Measurements from ENCODE around the gene CELF1.

The CELF1 gene

DNA sequence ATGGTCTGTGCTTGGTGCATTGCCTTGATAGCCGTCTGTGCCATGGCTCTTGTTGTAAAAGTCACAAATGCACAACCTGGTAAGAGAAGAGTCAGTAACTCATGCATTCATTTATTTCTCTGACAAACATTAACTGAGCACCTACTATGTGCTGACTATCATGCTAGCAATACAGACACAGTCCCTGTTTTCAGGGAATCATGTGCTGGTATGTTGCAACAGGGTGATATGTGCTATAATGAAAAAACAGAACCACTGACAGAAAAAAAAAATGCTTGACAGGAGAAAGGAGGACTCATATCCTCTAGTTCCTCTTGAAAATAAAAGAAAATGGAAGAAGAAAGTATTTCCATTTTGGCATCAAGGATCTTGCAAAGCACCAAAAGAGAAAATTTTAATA lies 69.5 kb downstream of the CELF1 start:
- Histone ChIP-seq H3K4me1 (ENCODE audit: control insufficient read depth in 1 of 2, insufficient read depth in 1 of 2, low read depth in 1 of 2, low read length in 1 of 2) (no peaks in the 10 kb centered on the region), H3K27ac (peak overlapping the region; percentile 15), H3K9me3 (no peaks in the 10 kb centered on the region), H3K4me3 (ENCODE audit: low read depth in 1 of 2, low read length in 1 of 2) (no peak overlapping the region), H3K27me3 (no peaks in the 10 kb centered on the region), H3K36me3 (peaks cover 99% of the 10 kb centered on the region)
- TF ChIP-seq, protein P1, sequence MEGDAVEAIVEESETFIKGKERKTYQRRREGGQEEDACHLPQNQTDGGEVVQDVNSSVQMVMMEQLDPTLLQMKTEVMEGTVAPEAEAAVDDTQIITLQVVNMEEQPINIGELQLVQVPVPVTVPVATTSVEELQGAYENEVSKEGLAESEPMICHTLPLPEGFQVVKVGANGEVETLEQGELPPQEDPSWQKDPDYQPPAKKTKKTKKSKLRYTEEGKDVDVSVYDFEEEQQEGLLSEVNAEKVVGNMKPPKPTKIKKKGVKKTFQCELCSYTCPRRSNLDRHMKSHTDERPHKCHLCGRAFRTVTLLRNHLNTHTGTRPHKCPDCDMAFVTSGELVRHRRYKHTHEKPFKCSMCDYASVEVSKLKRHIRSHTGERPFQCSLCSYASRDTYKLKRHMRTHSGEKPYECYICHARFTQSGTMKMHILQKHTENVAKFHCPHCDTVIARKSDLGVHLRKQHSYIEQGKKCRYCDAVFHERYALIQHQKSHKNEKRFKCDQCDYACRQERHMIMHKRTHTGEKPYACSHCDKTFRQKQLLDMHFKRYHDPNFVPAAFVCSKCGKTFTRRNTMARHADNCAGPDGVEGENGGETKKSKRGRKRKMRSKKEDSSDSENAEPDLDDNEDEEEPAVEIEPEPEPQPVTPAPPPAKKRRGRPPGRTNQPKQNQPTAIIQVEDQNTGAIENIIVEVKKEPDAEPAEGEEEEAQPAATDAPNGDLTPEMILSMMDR (IDR thresholded peaks at IDR 0.05) = no peak

DNA sequence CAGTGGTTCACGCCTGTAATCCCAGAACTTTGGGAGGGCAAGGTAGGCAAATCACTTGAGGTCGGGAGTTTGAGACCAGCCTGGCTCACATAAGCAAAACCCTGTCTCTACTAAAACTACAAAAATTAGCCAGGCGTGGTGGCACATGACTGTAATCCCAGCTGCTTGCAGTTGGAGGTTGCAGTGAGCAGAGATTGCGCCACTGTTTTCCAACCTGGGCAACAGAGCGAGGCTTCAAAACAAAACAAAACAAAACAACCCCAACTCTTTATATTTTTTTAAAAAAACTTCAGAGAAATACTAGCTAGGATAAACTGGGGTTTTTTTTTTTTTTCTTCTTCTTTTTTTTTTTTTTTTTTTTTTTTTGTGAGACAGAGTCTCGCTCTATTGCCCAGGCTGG lies 72.2 kb downstream of the CELF1 start:
- Histone ChIP-seq H3K36me3 (peaks cover 100% of the 10 kb centered on the region), H3K4me3 (ENCODE audit: low read depth in 1 of 2, low read length in 1 of 2) (no peak overlapping the region), H3K4me1 (ENCODE audit: control insufficient read depth in 1 of 2, insufficient read depth in 1 of 2, low read depth in 1 of 2, low read length in 1 of 2) (no peaks in the 10 kb centered on the region), H3K9me3 (no peaks in the 10 kb centered on the region), H3K27me3 (no peaks in the 10 kb centered on the region), H3K27ac (no peak overlapping the region)
- TF ChIP-seq, protein P1 (IDR thresholded peaks at IDR 0.05) = no peak

DNA sequence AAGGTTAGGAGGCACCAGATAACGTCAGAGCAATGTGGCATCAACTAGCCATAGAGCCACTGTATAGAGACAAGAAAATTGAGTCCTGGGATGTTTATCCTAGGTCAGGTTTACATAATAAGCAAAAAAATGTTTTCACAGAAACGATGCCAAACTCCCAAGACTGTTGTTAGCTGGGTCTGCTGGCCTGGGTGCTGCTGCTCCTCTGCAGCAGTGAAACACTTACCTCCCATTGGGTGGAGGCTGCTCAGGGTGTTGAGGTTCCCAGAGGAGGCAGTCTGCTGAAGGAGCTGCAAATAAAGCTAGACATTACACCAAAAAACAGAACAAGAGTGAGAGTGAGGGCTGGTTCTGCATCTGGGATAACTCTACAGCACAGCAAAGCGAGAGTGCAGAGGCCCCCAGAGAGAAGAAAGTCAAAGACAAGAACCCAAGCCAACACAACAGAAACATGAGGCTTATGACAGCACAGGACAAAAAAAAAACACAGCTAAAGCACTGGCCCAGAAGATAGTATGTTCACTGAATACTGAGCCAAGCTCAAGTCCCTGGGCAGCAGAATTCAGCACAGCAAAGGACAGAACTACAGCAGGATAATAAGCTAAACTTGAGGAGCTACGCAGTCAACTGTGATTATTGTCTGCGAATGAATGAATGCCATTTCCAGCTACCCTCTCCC lies 74.1 kb downstream of the CELF1 start:
- H3K4me1 ChIP-seq (ENCODE audit: control insufficient read depth in 1 of 2, insufficient read depth in 1 of 2, low read depth in 1 of 2, low read length in 1 of 2) = no peaks in the 10 kb centered on the region
- no peaks in the 10 kb centered on the region for H3K9me3 ChIP-seq
- no peaks in the 10 kb centered on the region for H3K27me3 ChIP-seq
- peaks cover 100% of the 10 kb centered on the region for H3K36me3 ChIP-seq
- TF ChIP-seq, protein P1 (IDR thresholded peaks at IDR 0.05) = no peak
- no peak overlapping the region for H3K27ac ChIP-seq
- no peak overlapping the region for H3K4me3 ChIP-seq (ENCODE audit: low read depth in 1 of 2, low read length in 1 of 2)

DNA sequence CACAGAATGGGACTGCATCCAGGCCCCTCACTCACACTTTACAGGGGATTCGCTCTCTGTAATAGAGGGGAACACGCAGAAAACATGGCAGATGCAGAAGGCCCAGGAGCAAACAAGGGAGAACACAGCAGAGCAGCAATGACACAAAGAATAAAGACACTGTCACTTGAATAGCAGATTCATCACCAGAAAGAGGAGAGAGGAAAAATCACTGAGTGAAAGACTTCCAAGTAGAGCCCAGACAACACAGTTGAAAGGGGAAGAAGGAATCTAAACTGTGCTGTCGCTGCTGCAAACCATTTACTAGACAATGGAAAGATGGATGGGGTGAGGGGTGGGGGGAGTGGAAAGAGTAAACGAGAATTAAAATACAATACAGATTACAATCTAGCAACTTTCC lies 75.2 kb downstream of the CELF1 start:
- peaks cover 100% of the 10 kb centered on the region for H3K36me3 ChIP-seq
- no peak overlapping the region for H3K27ac ChIP-seq
- no peaks in the 10 kb centered on the region for H3K4me1 ChIP-seq (ENCODE audit: control insufficient read depth in 1 of 2, insufficient read depth in 1 of 2, low read depth in 1 of 2, low read length in 1 of 2)
- no peak overlapping the region for H3K4me3 ChIP-seq (ENCODE audit: low read depth in 1 of 2, low read length in 1 of 2)
- TF ChIP-seq, protein P1 (IDR thresholded peaks at IDR 0.05) = no peak
- no peaks in the 10 kb centered on the region for H3K27me3 ChIP-seq
- H3K9me3 ChIP-seq = no peaks in the 10 kb centered on the region

DNA sequence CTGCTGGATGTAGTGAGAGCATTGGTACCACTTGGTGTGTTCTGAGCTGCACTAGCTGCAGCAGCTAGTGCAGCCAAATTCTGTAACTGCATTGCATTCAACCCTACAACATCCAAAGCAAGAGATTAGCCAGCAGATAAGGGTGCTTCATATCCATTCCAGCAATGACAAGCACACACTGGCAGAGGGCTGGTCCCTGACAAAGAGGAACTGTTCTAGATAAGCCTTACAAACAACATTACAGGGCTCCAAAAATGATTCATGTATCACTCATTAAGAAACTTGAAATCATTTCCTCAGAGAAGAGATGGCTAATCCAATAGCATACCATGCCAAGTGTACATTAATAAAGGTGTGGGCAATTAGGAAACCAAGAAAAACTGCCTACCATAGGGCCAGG lies 75.6 kb downstream of the CELF1 start:
- H3K4me1 ChIP-seq (ENCODE audit: control insufficient read depth in 1 of 2, insufficient read depth in 1 of 2, low read depth in 1 of 2, low read length in 1 of 2) = no peaks in the 10 kb centered on the region
- TF ChIP-seq, protein P1 (IDR thresholded peaks at IDR 0.05) = no peak
- no peaks in the 10 kb centered on the region for H3K27me3 ChIP-seq
- H3K27ac ChIP-seq = no peak overlapping the region
- H3K4me3 ChIP-seq (ENCODE audit: low read depth in 1 of 2, low read length in 1 of 2) = no peak overlapping the region
- no peaks in the 10 kb centered on the region for H3K9me3 ChIP-seq
- H3K36me3 ChIP-seq = peaks cover 100% of the 10 kb centered on the region
